Adrenal gland (tissue), 12 donors: ENCODE data around the gene SPRYD4. TPM values are rescaled to one million over a fixed set of nuclear protein-coding genes. Genes with fewer than 3 reads are reported as not detected.

Source experiments
- DNase-seq, 7 donors: peaks; one replicate each; pipeline ENCODE4 v3.0.0-alpha.2; 2019 to 2020
- H3K27ac ChIP-seq, 5 donors: fragments of 200-600 bp; sonication (generic) in 4 of 5; 1 replicate in 3 of 5; 2 replicates in 2 of 5; pipeline versions ENCODE4 v1.5.1 to v1.8.0; 2016 to 2020; ENCODE audit warnings: mild to moderate bottlenecking in 1 of 5
- H3K27me3 ChIP-seq: fragments of 200-600 bp; 2 replicates; pipeline ENCODE4 v1.8.0; 2021
- H3K36me3 ChIP-seq, 2 donors: fragments of 200-600 bp; replicated peaks in 1 of 2; 1 replicate in 1 of 2; 2 replicates in 1 of 2; pipeline versions ENCODE4 v1.5.1 to v1.8.0; 2018 to 2022
- H3K4me1 ChIP-seq, 2 donors: fragments of 200-600 bp; replicated peaks in 1 of 2; 1 replicate in 1 of 2; 2 replicates in 1 of 2; pipeline versions ENCODE4 v1.5.1 to v1.8.0; 2018 to 2021
- H3K4me3 ChIP-seq, 4 donors: fragments of 200-600 bp; sonication (generic) in 3 of 4; one replicate each; pipeline ENCODE4 v1.5.1; 2016 to 2018
- H3K9me3 ChIP-seq, 3 donors: fragments of 200-600 bp; sonication (generic) in 1 of 3; replicated peaks in 1 of 3; 1 replicate in 2 of 3; 2 replicates in 1 of 3; pipeline versions ENCODE4 v1.5.1 to v1.8.0; 2016 to 2021
- CTCF ChIP-seq, 6 experiments: fragments of 450-650 bp in 4 of 6; fragments of 200-600 bp in 2 of 6; sonication (generic) in 1 of 6; IDR thresholded peaks; 1 replicate in 5 of 6; 2 replicates in 1 of 6; pipeline versions ENCODE4 v1.5.1 to v1.8.0; 2016 to 2021; ENCODE audit warnings: antibody characterized with exemption in 6 of 6, mild to moderate bottlenecking in 2 of 6, moderate library complexity in 1 of 6
- POLR2A ChIP-seq, 2 donors: fragments of 450-650 bp; IDR thresholded peaks; one replicate each; pipeline ENCODE4 v1.6.1; 2017; ENCODE audit warnings: antibody characterized with exemption in 2 of 2, mild to moderate bottlenecking in 2 of 2, moderate library complexity in 1 of 2
- WGBS, 4 donors: extraction: QIAGEN DNeasy Blood & Tissue Kit in 2 of 4; methylation state at CpG; one replicate each; pipeline versions ENCODE4 v1.1.5 to v1.1.7; 2013 to 2017; 5-methylcytosine and 5-hydroxymethylcytosine counted together
- intact Hi-C, 2 donors: fragments of 100-400 bp; cut with DNase I; formaldehyde crosslinking; loops; one replicate each; pipeline versions ENCODE4 v1.14.1 to v1.15.0; 2022 to 2023
- polyA plus RNA-seq, 3 donors: library from polyadenylated mRNA; stranded (reverse); fragments of 200-250 nt in 2 of 3; fragments of 350-450 nt in 1 of 3; fragmentation: Illumina TruSeq in 1 of 3; extraction: RNeasy Lipid Tissue Mini Kit (QIAGEN cat#74804) in 1 of 3; gene quantifications; one replicate each; pipeline ENCODE4 v1.2.3, GENCODE V29; 2013 to 2014
- total RNA-seq, 9 donors: library from RNA; depleted of rRNA in 4 of 9; stranded (reverse); fragments of >200 nt in 4 of 9; fragments of 120-200 nt in 1 of 9; fragmentation: NEBNext Ultra II Directional in 1 of 9; extraction: Animal tissue kit (Norgen Biotek cat#: 25700) in 1 of 9; gene quantifications; one replicate each; pipeline versions ENCODE4 v1.1.0 to v1.2.4, GENCODE V29; 2013 to 2023
- donor health status: healthy with polysubstance abuse.
- donor health status: Bipolar disorder and iron deficiency.
- donor health status: DM: yes; HTN: yes; CAD: no.
- donor health status: DM: no; HTN: no; CAD: no.
- donor health status: DM: no; HTN: no; CAD: no.
- donor health status: DM: yes; HTN: yes; CAD: no.

SPRYD4 gene
- total and polyA plus RNA-seq, 12 donors: 2.5 to 6.5 (median 5.2) TPM

- no peaks in the 10 kb centered on the region for H3K27me3 ChIP-seq
- no peak for DNase-seq
- WGBS, 4 donors: 83 to 88% (median 86%) methylated on average over 3 of the region's 3 CpGs
- no peak overlapping the region for H3K4me3 ChIP-seq
- H3K9me3 ChIP-seq: no peaks in the 10 kb centered on the region
- H3K4me1 ChIP-seq: peaks cover 0 to 10% of the 10 kb centered on the region in 2 donors
- no peak overlapping the region for H3K27ac ChIP-seq
- H3K36me3 ChIP-seq: no peaks in the 10 kb centered on the region
- TF ChIP-seq POLR2A (IDR thresholded peaks at IDR 0.05) (no peak), CTCF (IDR thresholded peaks at IDR 0.05) (no peak)
- intact Hi-C loops: loop anchor here (10.0 kb wide), 1 partner anchor 95 kb away; no protein-coding TSS in a partner anchor
Measured at GRCh38 chr12:56450241-56450640, 18.1 kb upstream of the SPRYD4 start.

- Histone ChIP-seq H3K4me1 (peaks cover 0 to 10% of the 10 kb centered on the region in 2 donors), H3K27ac (no peak overlapping the region), H3K27me3 (no peaks in the 10 kb centered on the region), H3K9me3 (no peaks in the 10 kb centered on the region), H3K36me3 (no peaks in the 10 kb centered on the region), H3K4me3 (no peak overlapping the region)
- DNase-seq: no peak
- TF ChIP-seq POLR2A (IDR thresholded peaks at IDR 0.05) (no peak), CTCF (IDR thresholded peaks at IDR 0.05) (no peak)
- intact Hi-C loops: loop anchor here (10.0 kb wide), 1 partner anchor 96 kb away; no protein-coding TSS in a partner anchor
- 63 to 86% (median 68%) methylated on average over 5 of the region's 5 CpGs for WGBS, 4 donors
Measured at GRCh38 chr12:56451147-56451546, 17.2 kb upstream of the SPRYD4 start.

- 80 to 91% (median 85%) methylated on average over 5 of the region's 5 CpGs for WGBS, 4 donors
- intact Hi-C loops: loop anchor here (10.0 kb wide), 1 partner anchor 100 kb away; no protein-coding TSS in a partner anchor
- Histone ChIP-seq H3K9me3 (no peaks in the 10 kb centered on the region), H3K27ac (no peak within 1 kb of the TSS), H3K27me3 (no peaks in the 10 kb centered on the region), H3K4me1 (peaks cover 0 to 3% of the 10 kb centered on the region in 2 donors), H3K4me3 (no peak within 1 kb of the TSS), H3K36me3 (no peaks in the 10 kb centered on the region)
- no peak for TF ChIP-seq CTCF (IDR thresholded peaks at IDR 0.05)
- no peak for TF ChIP-seq POLR2A (IDR thresholded peaks at IDR 0.05)
- no peak for DNase-seq
Measured at GRCh38 chr12:56454557-56454956, 13.8 kb upstream of the SPRYD4 start, which contains the start of gene MIP. Gene MIP, minus strand, starts transcription at chr12:56454657. Its CDS starts 44 bp downstream, at chr12:56454613.

- Histone ChIP-seq H3K4me1 (no peaks in the 10 kb centered on the region), H3K36me3 (no peaks in the 10 kb centered on the region), H3K27ac (no peak overlapping the region), H3K27me3 (no peaks in the 10 kb centered on the region), H3K4me3 (no peak overlapping the region), H3K9me3 (no peaks in the 10 kb centered on the region)
- intact Hi-C loops: loop anchor here (10.0 kb wide), 1 partner anchor 103 kb away; no protein-coding TSS in a partner anchor
- no peak for DNase-seq
- WGBS, 4 donors: 84 to 94% (median 89%) methylated on average over 4 of the region's 4 CpGs
- TF ChIP-seq POLR2A (IDR thresholded peaks at IDR 0.05) (no peak), CTCF (IDR thresholded peaks at IDR 0.05) (no peak)
Measured at GRCh38 chr12:56457817-56458216, 10.6 kb upstream of the SPRYD4 start.
